Hindlimb muscle (tissue), 1 donor: ENCODE data around the gene CD34. TPM values are rescaled to one million over a fixed set of nuclear protein-coding genes. Genes with fewer than 3 reads are reported as not detected.

Experiments
- DNase-seq: peaks from one replicate; pipeline ENCODE4 v3.0.0-alpha.2; 2013
- polyA plus RNA-seq: library from polyadenylated mRNA; unstranded; fragments of 120-200 nt; gene quantifications from one replicate; pipeline ENCODE4 v1.2.1, GENCODE V29; 2013; ENCODE audit not compliant: insufficient read length

CD34 gene
- polyA plus RNA-seq, 1 donor, result 151 TPM

DNA sequence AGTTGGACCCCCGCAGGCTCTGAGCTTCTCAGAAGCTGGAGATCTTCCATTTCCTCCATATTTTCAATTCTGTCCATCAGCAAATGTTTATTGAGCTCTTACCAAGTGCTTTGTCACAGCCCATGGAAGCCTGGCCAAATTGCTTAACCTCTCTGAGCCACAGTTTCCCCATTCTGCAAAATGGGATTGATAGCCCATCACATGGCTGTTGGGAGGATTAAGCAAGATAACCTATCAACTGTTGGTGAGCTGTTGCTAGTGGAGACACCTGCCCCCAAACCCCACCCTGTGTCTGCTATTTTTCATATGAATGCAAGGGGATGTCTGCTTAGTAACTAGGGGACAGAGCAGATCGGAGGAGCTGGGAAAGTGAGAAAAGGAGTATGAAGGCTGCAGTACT lies 38.3 kb downstream of the CD34 start:
- no peak for DNase-seq

GRCh38 chr1:207871117-207871649 lies 39.7 kb downstream of the CD34 start:
- no peak for DNase-seq

DNA sequence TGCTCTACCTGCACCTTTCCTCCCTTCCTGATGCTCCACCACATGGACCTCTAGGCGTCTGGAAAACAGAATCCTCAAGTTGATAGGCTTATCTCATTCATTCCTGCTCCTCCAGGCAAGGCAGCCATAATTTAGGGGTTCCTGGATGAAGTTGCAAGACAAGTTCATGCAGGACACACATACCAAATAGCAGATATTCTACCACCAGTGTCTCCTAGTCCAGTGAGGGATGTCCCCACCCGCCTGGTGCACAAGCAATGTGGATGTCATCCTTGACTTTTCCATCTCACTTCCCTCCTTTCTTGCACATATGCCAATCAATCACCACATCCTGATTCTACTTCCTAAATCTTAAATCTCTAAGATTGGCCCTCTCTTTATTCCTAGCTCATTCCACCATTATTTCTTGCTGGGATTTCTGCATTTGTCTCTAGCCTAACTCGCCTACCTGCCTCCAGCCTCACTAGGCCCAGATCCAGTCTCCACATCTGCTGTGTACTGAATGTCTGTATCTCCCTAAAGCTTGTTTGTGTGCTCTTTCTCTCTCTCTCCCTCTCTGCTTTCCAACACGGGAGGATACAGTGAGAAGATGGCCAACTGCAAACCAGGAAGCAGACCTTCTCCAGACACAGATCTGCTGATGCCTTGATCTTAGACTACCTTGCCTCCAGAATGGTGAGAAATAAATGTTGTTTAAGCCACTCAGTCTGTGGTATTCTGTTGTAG lies 40.5 kb downstream of the CD34 start:
- no peak for DNase-seq

- no peak for DNase-seq
These were observed 41.1 kb downstream of the CD34 start for GRCh38 chr1:207869859-207870258.

DNA sequence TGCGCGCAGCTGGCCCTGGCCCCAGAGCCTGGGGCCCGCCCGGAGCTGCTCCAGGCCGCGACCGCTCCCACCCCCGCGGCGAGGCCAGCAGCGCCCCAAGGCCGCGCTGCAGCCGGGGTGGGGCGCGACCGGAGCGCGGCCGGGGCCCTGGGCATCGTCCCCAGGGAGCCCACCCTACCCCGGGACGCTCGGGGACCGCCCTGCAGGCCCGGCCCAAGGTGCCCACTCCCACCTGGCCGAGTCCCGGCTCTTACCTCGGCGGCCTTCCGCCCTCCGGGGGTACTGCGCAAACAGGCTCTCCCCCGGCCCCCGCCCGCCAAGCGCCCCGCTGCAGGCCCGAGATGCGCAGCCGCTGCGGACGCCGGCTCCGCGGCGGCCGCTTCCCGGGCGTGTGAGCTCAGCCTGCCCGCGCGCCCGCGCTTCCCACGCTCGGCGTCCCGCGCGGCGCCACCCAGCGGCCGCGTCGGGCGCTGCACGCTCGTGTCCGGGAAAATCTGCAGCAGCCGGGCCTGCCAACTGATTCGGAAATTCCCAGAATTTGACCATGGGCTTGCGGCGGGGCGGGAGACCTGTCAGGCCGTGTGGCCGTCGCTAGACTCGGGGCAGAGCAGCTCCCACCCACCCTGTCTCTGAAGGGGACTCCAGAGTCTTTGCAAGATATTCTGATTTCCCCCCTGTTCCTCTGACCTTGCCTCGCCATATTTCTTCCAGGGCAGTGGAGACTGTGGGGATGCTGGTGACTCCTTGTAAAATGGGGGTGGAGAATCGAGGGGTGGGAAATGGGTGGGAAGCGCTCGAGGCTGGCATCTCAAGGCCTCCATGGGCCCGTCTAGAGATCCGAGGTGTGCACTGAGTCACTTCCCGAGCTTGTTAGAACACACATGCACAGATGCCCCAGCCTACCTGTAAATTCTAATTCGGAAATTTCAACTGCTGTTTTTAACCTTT lies 41.9 kb downstream of the CD34 start:
- peak; percentile 93 for DNase-seq

GRCh38 chr1:207868251-207868773 lies 42.6 kb downstream of the CD34 start:
- no peak for DNase-seq

DNA sequence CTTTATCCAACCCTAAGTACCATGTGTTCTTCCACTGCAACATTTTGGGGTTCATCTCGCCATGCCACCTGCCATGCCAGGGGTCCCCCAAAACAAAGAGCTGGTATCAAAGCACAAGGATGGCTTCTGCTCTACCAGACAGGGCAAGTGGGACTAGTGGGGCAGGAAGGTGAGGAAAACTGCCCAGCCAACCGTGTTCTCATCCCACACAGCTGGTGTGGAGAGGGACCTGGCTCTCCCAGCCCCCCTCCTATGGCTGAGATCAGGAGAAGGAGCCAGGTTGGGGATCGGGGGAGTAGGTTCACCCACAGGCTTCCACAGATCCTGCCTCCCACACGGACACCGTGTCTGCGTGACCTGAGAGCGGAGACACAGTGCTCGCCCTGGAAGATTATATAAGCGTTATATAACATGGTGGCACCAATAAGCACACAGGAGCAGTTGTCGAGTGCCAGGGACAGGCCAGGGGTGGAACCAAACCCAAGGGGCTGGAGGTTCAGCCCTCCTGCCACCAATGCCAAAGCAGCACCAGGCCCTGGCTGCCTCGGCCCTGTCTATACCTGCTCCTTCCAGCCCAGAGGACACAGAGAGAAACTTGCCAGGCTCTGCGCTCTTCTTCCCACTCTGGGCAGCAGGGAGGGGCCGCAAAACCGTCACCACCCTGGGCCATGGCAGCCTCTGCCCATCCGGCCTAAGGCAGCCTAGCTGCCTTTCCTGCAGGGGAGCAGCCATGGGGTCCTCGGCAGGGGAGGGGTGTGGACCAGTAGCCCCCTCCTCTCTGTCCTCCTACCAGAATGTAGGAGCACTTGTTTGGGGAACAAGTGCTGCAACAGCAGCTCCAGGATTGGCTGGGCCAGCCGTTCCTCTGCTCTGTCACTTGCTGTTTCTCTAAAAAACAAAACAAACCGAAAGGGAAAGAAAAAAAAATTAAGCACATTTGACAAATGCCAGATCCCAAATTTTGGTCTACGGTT lies 43.5 kb downstream of the CD34 start:
- no peak for DNase-seq

DNA sequence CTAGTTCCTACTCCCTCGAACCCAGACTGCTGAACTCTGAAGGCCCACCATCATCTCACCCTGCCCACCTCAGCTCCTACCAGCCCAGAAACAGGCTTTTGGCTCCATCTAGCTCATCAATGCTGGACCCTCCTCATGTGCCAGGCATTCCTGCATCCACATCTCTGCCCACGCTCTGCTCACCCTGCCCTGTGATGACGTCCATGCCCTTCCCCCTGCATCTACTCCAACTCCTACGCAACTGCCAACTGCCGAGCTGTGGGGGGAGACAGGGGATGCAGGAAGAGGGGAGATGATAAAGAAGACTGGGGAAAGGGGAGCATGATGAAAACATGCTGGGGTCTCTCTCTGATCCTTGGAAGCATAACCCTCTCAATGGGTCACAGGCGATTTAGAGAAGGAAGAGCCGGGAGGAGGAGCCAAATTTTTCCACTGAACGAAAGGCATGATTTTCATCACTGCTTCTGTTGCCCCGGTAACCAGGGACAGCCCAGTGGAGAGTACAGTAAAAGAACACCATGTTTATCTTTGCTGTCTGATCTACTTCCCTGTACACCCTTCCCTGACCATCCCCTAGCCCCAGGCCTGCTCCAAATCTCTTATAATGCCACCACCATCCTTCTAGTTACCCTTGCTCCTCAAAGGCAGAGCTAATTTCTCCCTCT lies 44.3 kb downstream of the CD34 start:
- DNase-seq, result no peak

DNA sequence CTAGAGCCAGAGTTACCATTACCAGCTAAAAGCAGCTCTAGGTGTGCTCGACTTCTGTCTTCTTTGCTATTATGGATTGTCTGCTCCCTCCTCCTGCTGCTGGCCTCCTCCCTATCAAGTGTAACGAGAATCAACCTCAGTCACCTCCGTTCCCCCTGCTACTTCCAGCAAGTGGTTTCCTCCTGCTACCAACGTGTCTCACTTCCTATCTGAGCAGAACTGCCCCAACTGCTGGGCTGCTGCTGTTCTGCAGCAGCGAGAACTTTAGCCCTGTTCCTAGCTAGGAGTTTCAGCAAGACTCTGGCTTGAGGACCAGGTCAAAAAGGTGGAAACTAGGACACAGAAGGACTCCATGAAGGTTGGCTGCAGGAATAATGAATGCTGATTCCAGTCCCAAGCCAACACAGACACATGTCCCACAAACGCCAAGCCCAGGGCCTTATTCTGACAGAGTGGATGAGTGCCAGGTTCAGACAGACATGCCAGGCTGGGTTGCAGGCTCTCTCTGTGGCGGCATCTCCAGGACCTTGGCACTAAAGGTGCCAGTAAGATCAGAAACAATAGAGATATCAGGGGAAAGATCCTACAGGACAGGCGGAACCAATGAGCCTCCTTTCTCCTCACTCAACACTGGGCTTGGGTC lies 46.9 kb downstream of the CD34 start:
- DNase-seq, result no peak

GRCh38 chr1:207862241-207862787 lies 48.6 kb downstream of the CD34 start:
- DNase-seq, result no peak

GRCh38 chr1:207861442-207862177 lies 49.3 kb downstream of the CD34 start:
- DNase-seq, result no peak

DNA sequence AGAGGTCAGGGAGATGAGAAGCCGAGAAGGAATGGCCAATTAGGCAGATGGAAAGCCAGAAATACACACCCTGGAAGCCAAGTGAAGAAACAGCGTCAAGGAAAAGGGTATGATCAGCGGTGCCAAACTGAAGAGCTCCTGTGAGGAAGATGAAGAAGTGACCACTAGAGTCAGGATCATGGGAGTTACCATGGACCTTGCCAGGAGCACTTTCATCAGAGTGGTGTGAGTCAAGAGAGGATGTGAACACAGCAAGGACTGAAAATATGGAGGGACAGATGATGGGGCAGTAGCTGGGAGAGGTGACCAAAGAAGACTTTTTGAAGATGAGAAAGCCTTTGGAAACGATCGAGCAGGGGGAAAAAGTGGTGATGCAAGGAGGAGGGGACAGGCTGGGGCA lies 50.4 kb downstream of the CD34 start:
- no peak for DNase-seq

GRCh38 chr1:207858806-207859205 lies 52.1 kb downstream of the CD34 start:
- no peak for DNase-seq

DNA sequence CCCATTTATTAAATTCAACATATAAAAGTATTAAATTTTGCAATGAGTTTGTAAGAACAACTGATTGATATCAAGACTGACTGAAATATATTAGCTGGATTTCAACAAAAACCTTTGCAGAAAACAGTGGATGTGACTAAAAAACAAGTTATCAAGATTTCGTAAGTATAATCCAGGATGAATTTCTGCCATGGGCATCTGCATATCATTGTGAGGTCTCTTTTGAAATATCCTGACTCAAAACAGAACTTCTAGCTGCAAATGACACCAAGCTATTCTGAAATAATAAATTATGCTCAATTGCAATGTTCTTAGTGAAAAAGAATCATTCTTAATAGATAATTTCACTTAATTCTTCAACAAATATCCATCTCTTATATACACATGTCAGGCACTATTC lies 52.6 kb downstream of the CD34 start:
- DNase-seq, result no peak

DNA sequence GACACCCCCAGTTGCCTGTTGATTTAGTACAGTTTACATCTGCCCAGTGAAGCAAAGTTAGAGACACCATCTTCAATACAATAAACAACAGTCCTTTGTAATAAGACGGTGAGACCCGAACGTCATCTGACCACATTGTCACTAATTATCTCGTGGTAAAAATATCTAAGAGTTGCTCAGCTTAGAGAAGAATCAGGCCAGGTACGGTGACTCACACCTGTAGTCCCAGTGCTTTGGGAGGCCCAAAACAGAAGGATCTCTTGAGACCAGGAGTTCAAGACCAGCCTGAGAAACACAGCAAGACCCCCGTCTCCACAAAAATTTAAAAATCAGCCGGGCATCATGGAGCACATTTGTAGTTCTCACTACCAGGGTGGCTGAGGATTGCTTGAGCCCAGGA lies 53.5 kb downstream of the CD34 start:
- no peak for DNase-seq

DNA sequence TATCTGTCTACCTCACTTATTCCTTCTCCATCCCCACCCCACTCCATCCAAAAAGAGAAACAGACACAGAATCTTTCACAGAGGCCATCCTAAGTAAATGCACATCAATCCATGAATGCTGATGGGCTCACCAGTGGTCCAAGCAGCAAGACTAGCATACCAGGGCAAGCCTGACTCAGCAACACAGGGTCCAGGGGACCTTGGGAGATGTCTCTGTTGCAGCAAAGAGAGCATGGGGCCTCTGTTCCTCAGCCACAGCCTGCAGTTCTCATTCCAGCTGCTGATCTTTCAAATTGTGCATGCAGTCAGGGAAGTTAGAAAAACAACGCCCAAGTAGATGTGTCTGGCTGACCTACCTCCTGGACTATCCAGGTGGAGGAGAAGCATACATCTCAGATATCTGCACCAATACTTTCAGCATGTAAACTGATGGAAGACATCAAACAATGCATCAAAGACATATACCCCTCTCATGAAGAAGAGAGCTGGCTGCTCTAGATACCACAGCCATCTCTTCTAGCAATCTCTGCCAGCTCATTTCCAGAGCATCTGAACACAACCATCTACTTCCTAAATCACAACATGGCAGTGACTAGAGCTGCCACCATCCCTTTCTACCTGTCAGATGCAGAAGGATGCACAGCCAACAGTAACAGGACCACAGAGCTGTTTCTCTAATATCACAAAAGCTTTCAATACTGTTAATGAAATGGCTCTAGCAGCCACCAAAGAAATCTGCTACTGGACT lies 54.5 kb downstream of the CD34 start:
- no peak for DNase-seq

DNA sequence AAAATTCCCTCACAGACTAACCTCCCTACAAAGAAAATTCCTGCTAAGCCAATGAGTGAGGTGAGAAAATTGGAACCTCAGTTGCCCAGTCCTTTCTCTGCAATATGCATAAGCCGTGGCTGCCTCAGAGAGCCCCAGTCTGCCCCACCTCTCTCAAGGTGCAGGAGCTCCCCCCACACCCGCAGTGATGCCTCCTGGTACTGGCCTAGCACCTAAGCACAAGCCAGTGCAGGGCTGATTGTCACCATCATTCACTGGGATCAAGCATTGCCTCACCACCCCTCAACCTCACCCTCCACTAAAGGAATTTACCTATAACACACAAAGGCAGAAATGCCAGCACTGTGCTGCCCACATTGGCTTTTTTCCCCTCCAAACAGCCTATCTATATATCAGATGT lies 56.9 kb downstream of the CD34 start:
- DNase-seq, result no peak

DNA sequence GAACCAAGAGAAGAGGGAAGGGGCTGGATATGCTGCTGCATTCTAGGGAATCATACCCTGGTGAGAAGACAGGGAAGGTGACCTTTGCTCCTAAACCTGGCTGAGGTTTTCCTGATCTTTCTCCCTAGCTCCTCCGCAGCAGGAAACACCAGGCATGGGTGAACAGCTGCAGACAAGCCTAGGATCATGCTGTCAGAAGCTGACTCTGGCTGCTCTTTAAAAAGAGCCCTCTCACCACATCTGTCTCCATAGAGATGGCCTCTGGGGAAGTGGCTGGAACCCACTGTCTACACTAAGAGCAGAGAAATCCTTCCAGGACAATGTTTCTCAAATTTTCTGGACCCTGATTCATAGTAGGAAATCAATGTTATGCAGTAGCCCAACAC lies 57.6 kb downstream of the CD34 start:
- DNase-seq, result peak; percentile 10
